Breast epithelium (tissue), 4 donors: Measurements from ENCODE around the gene IQGAP2. TPM values are rescaled to one million over a fixed set of nuclear protein-coding genes. Genes with fewer than 3 reads are reported as not detected.

ENCODE experiments used
- DNase-seq, 2 donors: peaks; one replicate each; pipeline ENCODE4 v3.0.0-alpha.2; 2019; ENCODE audit warnings: low spot score in 2 of 2
- H3K27ac ChIP-seq, 2 donors: fragments of 200-600 bp; sonication (generic) in 1 of 2; one replicate each; pipeline ENCODE4 v1.5.1; 2016 to 2019; ENCODE audit warnings: mild to moderate bottlenecking in 1 of 2
- H3K27me3 ChIP-seq, 2 donors: fragments of 200-600 bp; sonication (generic) in 1 of 2; one replicate each; pipeline versions ENCODE4 v1.5.1 to v1.6.0; 2017 to 2019; ENCODE audit warnings: control low read depth in 1 of 2, mild to moderate bottlenecking in 1 of 2
- H3K36me3 ChIP-seq: fragments of 200-600 bp; one replicate; pipeline ENCODE4 v1.5.1; 2019
- H3K4me1 ChIP-seq, 2 donors: fragments of 200-600 bp; sonication (generic); one replicate each; pipeline ENCODE4 v1.5.1; 2016 to 2019; ENCODE audit warnings: control low read depth in 1 of 2
- H3K4me3 ChIP-seq, 3 donors: fragments of 200-600 bp; sonication (generic); 1 replicate in 2 of 3; 2 replicates in 1 of 3; pipeline ENCODE4 v1.5.1; 2016 to 2019; ENCODE audit warnings: mild to moderate bottlenecking in 3 of 3, moderate library complexity in 2 of 3
- H3K9me3 ChIP-seq, 2 donors: fragments of 200-600 bp; sonication (generic) in 1 of 2; one replicate each; pipeline ENCODE4 v1.5.1; 2016 to 2019; ENCODE audit warnings: control low read depth in 1 of 2
- POLR2A ChIP-seq: fragments of 450-650 bp; IDR thresholded peaks from one replicate; pipeline ENCODE4 v1.6.1; 2016; ENCODE audit warnings: antibody characterized with exemption, mild to moderate bottlenecking, moderate library complexity
- POLR2AphosphoS5 ChIP-seq, 3 donors: sonication (generic); formaldehyde crosslinking; IDR thresholded peaks; one replicate each; pipeline ENCODE4 v1.6.1; 2017; ENCODE audit warnings: antibody characterized with exemption in 3 of 3
- intact Hi-C: fragments of 100-400 bp; cut with DNase I; formaldehyde crosslinking; loops from one replicate; pipeline ENCODE4 v1.15.1; 2023; ENCODE audit warnings: low total_unique reads
- total RNA-seq, 3 donors: library from RNA; depleted of rRNA; stranded (reverse); fragments of >200 nt; gene quantifications; one replicate each; pipeline ENCODE4 v1.1.0, GENCODE V29; 2016
- TF ChIP-seq, protein P1 (sequence below), 3 donors: fragments of 450-650 bp; IDR thresholded peaks; one replicate each; pipeline ENCODE4 v1.5.1; 2016 to 2017; ENCODE audit warnings: antibody characterized with exemption in 3 of 3, mild to moderate bottlenecking in 3 of 3, moderate library complexity in 3 of 3

Gene IQGAP2
- total RNA-seq, 3 donors from 2014 or later, result 31.7 to 70.2 (median 44.6) TPM

DNA sequence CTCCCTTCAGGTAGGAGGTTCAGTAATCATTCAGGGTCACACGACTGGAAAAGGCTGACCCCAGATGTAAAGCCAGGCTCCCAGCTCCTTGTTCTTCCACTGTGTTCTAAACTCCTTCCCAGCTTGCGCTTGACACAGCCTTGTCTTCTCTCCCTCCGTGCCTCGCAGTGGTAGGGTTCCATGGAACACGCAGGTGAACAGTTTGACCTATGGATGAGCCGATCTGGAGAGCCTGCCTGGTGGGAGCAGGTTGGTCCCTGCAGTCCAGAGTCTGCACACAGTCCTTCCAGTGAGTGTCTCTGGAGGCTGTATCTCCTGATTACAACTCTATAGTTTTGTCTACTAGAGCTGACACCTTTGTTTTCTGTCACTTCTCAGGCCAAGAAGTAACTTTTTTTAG is 85.9 kb downstream of the IQGAP2 start:
- Histone ChIP-seq H3K9me3 (no peaks in the 10 kb centered on the region), H3K27ac (no peak overlapping the region), H3K4me1 (no peaks in the 10 kb centered on the region), H3K4me3 (no peak overlapping the region), H3K36me3 (no peaks in the 10 kb centered on the region), H3K27me3 (no peaks in the 10 kb centered on the region)
- no peak for TF ChIP-seq POLR2A
- no peak for TF ChIP-seq POLR2AphosphoS5 (IDR thresholded peaks at IDR 0.05)
- TF ChIP-seq, protein P1, sequence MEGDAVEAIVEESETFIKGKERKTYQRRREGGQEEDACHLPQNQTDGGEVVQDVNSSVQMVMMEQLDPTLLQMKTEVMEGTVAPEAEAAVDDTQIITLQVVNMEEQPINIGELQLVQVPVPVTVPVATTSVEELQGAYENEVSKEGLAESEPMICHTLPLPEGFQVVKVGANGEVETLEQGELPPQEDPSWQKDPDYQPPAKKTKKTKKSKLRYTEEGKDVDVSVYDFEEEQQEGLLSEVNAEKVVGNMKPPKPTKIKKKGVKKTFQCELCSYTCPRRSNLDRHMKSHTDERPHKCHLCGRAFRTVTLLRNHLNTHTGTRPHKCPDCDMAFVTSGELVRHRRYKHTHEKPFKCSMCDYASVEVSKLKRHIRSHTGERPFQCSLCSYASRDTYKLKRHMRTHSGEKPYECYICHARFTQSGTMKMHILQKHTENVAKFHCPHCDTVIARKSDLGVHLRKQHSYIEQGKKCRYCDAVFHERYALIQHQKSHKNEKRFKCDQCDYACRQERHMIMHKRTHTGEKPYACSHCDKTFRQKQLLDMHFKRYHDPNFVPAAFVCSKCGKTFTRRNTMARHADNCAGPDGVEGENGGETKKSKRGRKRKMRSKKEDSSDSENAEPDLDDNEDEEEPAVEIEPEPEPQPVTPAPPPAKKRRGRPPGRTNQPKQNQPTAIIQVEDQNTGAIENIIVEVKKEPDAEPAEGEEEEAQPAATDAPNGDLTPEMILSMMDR (IDR thresholded peaks at IDR 0.05), result no peak
- DNase-seq, result no peak
- intact Hi-C loops, result no loop called here

- H3K27ac ChIP-seq, result no peak overlapping the region
- H3K27me3 ChIP-seq, result no peaks in the 10 kb centered on the region
- no peaks in the 10 kb centered on the region for H3K9me3 ChIP-seq
- H3K4me3 ChIP-seq, result no peak overlapping the region
- TF ChIP-seq POLR2AphosphoS5 (IDR thresholded peaks at IDR 0.05) (no peak), POLR2A (no peak)
- TF ChIP-seq, protein P1 (IDR thresholded peaks at IDR 0.05), result no peak
- H3K4me1 ChIP-seq, result no peaks in the 10 kb centered on the region
- H3K36me3 ChIP-seq, result no peaks in the 10 kb centered on the region
- intact Hi-C loops, result no loop called here
- no peak for DNase-seq
Measured at GRCh38 chr5:76489877-76490688, 87.0 kb downstream of the IQGAP2 start.

GRCh38 chr5:76490960-76491359 is 87.9 kb downstream of the IQGAP2 start:
- intact Hi-C loops, result no loop called here
- Histone ChIP-seq H3K4me3 (no peak overlapping the region), H3K27ac (no peak overlapping the region), H3K27me3 (no peaks in the 10 kb centered on the region), H3K36me3 (no peaks in the 10 kb centered on the region), H3K4me1 (no peaks in the 10 kb centered on the region), H3K9me3 (no peaks in the 10 kb centered on the region)
- DNase-seq, result no peak
- TF ChIP-seq, protein P1 (IDR thresholded peaks at IDR 0.05), result no peak
- no peak for TF ChIP-seq POLR2AphosphoS5 (IDR thresholded peaks at IDR 0.05)
- no peak for TF ChIP-seq POLR2A

DNA sequence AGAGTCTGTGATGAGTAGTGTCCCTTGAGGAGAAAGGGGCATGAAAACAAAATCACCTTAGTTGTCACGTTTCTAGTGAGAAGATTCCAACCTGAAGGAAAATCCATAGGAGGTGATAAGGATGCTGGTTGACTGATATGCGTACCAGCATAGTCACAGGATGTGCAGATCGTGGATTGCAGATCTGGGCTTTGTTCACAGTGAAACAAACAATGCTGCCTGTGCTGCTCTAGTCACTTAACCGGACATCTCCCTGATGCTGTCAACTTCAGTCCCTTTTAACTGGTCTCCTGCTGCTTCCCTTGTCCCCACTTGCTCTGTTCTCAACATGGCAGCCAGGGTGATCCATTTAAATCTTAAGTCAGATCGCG is 89.7 kb downstream of the IQGAP2 start:
- intact Hi-C loops, result no loop called here
- no peak overlapping the region for H3K4me3 ChIP-seq
- no peak for DNase-seq
- no peaks in the 10 kb centered on the region for H3K9me3 ChIP-seq
- H3K36me3 ChIP-seq, result no peaks in the 10 kb centered on the region
- no peak for TF ChIP-seq POLR2AphosphoS5 (IDR thresholded peaks at IDR 0.05)
- TF ChIP-seq, protein P1 (IDR thresholded peaks at IDR 0.05), result no peak
- no peak for TF ChIP-seq POLR2A
- H3K27me3 ChIP-seq, result no peaks in the 10 kb centered on the region
- H3K27ac ChIP-seq, result no peak overlapping the region
- H3K4me1 ChIP-seq, result no peaks in the 10 kb centered on the region

DNA sequence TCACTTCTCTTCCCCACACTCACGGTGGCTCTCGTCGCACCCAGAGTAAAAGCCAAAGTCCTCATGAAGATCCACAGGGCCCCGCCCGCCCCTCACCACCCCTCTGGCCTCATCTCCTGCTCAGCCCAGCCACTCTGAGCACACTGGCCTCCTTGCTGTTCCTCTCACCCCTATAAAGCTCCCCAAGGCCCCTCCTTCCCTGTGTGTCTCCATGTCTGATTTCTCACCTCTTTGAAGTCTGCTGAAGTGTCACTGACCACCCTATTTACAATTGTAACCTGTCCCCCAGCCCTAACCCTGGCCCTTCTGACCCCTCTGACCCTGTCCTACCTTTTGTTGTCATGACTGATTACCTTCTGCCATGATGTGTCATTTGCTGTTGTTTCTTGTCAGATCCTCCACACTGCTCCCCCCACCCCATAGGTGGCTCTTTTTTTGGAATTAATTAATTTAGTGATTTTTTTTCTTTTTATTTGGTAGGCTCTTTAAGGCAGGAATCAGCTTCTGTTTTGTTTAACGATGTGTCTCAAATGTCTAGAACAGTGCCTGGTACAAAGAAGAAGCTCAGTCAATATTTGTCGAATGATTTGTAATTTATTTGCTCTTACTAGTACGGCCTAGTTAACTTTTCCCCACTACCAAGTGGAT is 90.2 kb downstream of the IQGAP2 start:
- Histone ChIP-seq H3K27ac (no peak overlapping the region), H3K4me3 (no peak overlapping the region), H3K9me3 (no peaks in the 10 kb centered on the region), H3K36me3 (no peaks in the 10 kb centered on the region), H3K4me1 (no peaks in the 10 kb centered on the region), H3K27me3 (no peaks in the 10 kb centered on the region)
- TF ChIP-seq POLR2A (no peak), POLR2AphosphoS5 (IDR thresholded peaks at IDR 0.05) (no peak)
- TF ChIP-seq, protein P1 (IDR thresholded peaks at IDR 0.05), result no peak
- DNase-seq, result no peak
- intact Hi-C loops, result no loop called here
